ENCODE results near the gene ID3. TPM values are rescaled to one million over a fixed set of nuclear protein-coding genes. Genes with fewer than 3 reads are reported as not detected.

The ID3 gene
- total RNA-seq, 1 experiment from 2014 or later, result 119 TPM

DNA sequence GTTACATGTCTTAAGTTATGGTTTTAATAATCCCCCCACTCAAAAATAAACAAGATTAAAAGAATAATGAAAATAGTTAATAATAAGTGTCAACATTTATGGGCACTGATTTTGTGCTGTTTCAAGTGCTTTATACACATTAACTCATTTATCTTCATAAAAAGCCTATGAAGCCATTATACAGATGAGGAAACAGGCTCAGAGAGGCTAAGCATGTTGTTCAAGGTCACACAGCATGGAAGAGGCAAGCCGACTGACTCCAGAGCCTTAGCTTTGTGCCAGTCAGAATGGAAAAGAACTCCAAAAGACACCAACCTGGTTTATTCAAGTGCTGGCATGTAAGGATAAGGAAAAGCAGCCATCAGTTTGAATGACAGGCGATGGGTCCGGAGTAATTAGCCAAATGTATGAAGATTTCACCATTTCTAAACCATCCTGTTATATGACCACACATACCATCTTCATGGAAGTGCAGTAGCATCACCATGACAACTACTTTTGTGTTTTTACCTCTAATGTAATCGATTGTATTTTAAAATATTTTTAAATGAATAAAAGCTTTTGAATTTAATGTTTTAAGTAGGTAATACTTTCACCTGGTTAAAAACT, 14.4 kb upstream of the ID3 start:
- H3K79me2 ChIP-seq (ENCODE audit: insufficient read depth, low read length), result no peaks in the 10 kb centered on the region
- no peak overlapping the region for H2BK5ac ChIP-seq (ENCODE audit: insufficient read length, low read length)
- H2AFZ ChIP-seq (ENCODE audit: low read length), result no peak overlapping the region
- H3K79me1 ChIP-seq (ENCODE audit: insufficient read depth, low read depth, low read length, poor library complexity, severe bottlenecking), result no peaks in the 10 kb centered on the region
- H3K4me2 ChIP-seq (ENCODE audit: insufficient read depth, insufficient read length, low read length), result no peak overlapping the region
- H3K9ac ChIP-seq (ENCODE audit: extremely low read depth, insufficient read length, low read length), result no peak overlapping the region
- no peak overlapping the region for H2BK20ac ChIP-seq (ENCODE audit: low read depth, low read length, poor library complexity, severe bottlenecking)
- peaks cover 2% of the 10 kb centered on the region for H3K23me2 ChIP-seq (ENCODE audit: insufficient read length, low read depth, low read length, poor library complexity, severe bottlenecking)
- no peak overlapping the region for H4K8ac ChIP-seq (replicated peaks; ENCODE audit: insufficient read length, low read depth, low read length)
- H2BK120ac ChIP-seq (ENCODE audit: low read depth, low read length, poor library complexity, severe bottlenecking), result no peak overlapping the region
- TF ChIP-seq, protein P1, sequence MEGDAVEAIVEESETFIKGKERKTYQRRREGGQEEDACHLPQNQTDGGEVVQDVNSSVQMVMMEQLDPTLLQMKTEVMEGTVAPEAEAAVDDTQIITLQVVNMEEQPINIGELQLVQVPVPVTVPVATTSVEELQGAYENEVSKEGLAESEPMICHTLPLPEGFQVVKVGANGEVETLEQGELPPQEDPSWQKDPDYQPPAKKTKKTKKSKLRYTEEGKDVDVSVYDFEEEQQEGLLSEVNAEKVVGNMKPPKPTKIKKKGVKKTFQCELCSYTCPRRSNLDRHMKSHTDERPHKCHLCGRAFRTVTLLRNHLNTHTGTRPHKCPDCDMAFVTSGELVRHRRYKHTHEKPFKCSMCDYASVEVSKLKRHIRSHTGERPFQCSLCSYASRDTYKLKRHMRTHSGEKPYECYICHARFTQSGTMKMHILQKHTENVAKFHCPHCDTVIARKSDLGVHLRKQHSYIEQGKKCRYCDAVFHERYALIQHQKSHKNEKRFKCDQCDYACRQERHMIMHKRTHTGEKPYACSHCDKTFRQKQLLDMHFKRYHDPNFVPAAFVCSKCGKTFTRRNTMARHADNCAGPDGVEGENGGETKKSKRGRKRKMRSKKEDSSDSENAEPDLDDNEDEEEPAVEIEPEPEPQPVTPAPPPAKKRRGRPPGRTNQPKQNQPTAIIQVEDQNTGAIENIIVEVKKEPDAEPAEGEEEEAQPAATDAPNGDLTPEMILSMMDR (conservative IDR thresholded peaks at IDR 0.05), result no peak
- no peak overlapping the region for H3K23ac ChIP-seq (ENCODE audit: insufficient read length, low read depth, low read length)
- DNase-seq, result no peak
- H3K9me3 ChIP-seq (ENCODE audit: control insufficient read depth, low read depth, low read length), result no peaks in the 10 kb centered on the region
- H3K4me3 Mint-ChIP-seq, result no peak overlapping the region
- no peak overlapping the region for H3K27ac Mint-ChIP-seq
- no peak overlapping the region for H3K27ac ChIP-seq (ENCODE audit: insufficient read length, low read depth, low read length)
- H3K36me3 Mint-ChIP-seq (ENCODE audit: insufficient read depth in 1 of 3, low read depth in 3 of 3), result peaks cover 0 to 7% (median 2%) of the 10 kb centered on the region in 3 experiments; a peak in 4 of 7 replicates
- H4K20me1 ChIP-seq (ENCODE audit: control insufficient read depth, insufficient read depth, insufficient read length), result no peaks in the 10 kb centered on the region
- H3K4me1 Mint-ChIP-seq, result peaks cover 37 to 40% of the 10 kb centered on the region in 2 experiments
- H3K4me1 ChIP-seq (ENCODE audit: insufficient read depth, low read length), result peaks cover 6% of the 10 kb centered on the region; the same call in 1 of the 2 replicates
- no peak overlapping the region for H2BK15ac ChIP-seq (ENCODE audit: low read depth, low read length)
- no peak overlapping the region for H3T11ph ChIP-seq (ENCODE audit: low read length)
- H4K5ac ChIP-seq (ENCODE audit: insufficient read length, low read depth, low read length), result no peak overlapping the region
- no peak overlapping the region for H3K4ac ChIP-seq (ENCODE audit: low read depth, low read length)
- no peak overlapping the region for H2AK5ac ChIP-seq (ENCODE audit: insufficient read length, low read length)
- H3K27me3 Mint-ChIP-seq (ENCODE audit: low read depth), result peaks cover 13% of the 10 kb centered on the region
- no peak overlapping the region for H2BK12ac ChIP-seq (ENCODE audit: insufficient read length, low read depth, low read length)
- WGBS (ENCODE audit: extremely low coverage, insufficient read length, low lambda C conversion rate), result no CpG with 5 or more reads among the region's 4 CpGs
- H4K91ac ChIP-seq (ENCODE audit: insufficient read length, low read depth, low read length), result no peak overlapping the region
- H3K9me3 Mint-ChIP-seq, result peaks cover 3 to 6% of the 10 kb centered on the region in 2 experiments; a peak in 4 of 5 replicates
- H3K56ac ChIP-seq (ENCODE audit: insufficient read length, low read depth, low read length), result no peak overlapping the region
- no peaks in the 10 kb centered on the region for H3K27me3 ChIP-seq (ENCODE audit: insufficient read depth, low read length)
- H3K14ac ChIP-seq (ENCODE audit: insufficient read depth, low read length), result no peak overlapping the region
- H3K18ac ChIP-seq (ENCODE audit: insufficient read length, low read depth, low read length), result no peak overlapping the region
